Measurements from ENCODE around the gene RABGGTB. TPM values are rescaled to one million over a fixed set of nuclear protein-coding genes. Genes with fewer than 3 reads are reported as not detected.
"Not testable (repeated sequence)": the region's sequence is repeated elsewhere in the genome, so short reads cannot be mapped to it uniquely, and the experiment has no call there.

Gene RABGGTB
- total RNA-seq = 118 and 119 TPM in 2 replicates

GRCh38 chr1:75785983-75786853, at the start of gene RABGGTB:
Gene RABGGTB, plus strand, starts transcription at chr1:75786256. Its CDS starts 16 bp downstream, at chr1:75786272.
- intact Hi-C loops (cut with micrococcal nuclease) = loop anchor here (1.0 to 10.0 kb wide), 9 partner anchors 62 to 1993 kb away; partner anchors contain the start of genes ACADM, CRYZ, FPGT and LRRIQ3

- intact Hi-C loops (cut with micrococcal nuclease) = no loop called here
Observed at GRCh38 chr1:75742047-75742625, 43.9 kb upstream of the RABGGTB start.

DNA sequence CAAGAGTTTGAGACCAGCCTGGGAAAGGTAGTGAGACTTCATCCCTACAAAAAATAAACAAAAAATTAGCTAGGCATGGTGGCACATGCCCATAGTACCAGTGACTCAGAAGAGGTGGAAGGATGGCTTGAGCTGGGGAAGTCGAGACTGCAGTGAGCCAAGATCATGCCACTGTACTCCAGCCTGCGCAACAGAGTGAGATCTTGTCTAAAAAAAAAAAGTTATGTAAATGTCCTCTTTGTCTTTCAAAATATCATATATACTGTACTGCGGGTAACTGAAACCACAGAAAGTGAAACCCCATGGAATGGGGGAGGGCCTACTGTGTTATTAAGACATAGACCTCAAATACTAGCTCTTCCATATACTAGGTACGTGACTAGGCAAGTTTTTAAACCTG, 40.8 kb upstream of the RABGGTB start:
- intact Hi-C loops (cut with micrococcal nuclease) = no loop called here

GRCh38 chr1:75757210-75757609, 28.8 kb upstream of the RABGGTB start:
- intact Hi-C loops (cut with micrococcal nuclease) = not testable (repeated sequence)

GRCh38 chr1:75758543-75758942, 27.5 kb upstream of the RABGGTB start:
- intact Hi-C loops (cut with micrococcal nuclease) = not testable (repeated sequence)

DNA sequence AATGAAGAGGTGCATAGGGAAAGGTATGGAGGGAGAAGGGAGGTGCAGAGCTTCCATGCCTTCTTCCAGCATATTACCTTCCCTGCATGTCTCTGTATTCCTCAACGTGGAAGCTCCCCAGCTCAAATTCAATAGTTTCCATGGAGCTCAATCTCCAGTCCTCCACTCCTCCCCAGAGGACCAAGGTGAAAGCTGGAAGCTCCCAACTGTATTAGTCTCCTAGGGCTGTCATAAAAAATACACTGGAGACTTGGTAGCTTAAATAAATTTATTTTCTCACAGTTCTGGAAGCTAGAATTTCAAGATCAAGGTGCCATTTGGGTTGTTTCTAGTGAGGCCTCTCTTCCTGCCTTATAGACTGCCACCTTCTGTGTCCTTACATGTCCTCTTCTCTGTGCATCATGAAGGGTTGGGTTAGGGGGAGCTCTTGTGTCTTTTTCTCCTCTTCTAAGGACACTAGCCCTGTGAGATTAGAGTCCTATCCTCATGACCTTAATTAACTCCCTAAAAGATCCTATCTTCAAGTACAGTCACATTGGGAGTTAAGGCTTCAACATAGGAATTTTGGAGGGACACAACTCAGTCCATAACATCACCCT, 21.9 kb upstream of the RABGGTB start:
- intact Hi-C loops (cut with micrococcal nuclease) = loop anchor here (5.0 kb wide), 1 partner anchor 933 kb away; no protein-coding TSS in a partner anchor

- intact Hi-C loops (cut with micrococcal nuclease) = no loop called here
Observed at GRCh38 chr1:75765697-75766355, 20.2 kb upstream of the RABGGTB start.

DNA sequence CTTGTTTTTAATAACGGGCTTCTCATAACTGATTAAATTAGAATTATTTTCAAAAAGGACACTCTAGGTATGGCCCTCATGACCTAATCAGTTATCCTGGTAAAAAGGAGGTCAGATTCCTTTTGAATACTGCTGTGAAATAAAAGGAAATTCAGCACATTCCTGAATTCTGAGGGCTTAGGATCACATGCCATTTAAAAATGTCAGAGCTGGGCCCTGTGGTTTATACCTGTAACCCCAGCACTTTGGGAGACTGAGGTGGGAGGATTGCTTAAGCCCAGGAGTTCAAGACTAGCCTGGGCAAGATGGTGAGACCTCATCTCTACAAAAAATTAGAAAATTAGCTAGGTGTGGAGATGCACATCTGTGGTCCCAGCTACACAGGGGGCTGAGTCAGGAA, 18.0 kb upstream of the RABGGTB start:
- intact Hi-C loops (cut with micrococcal nuclease) = no loop called here

GRCh38 chr1:75770761-75771160, 15.3 kb upstream of the RABGGTB start:
- intact Hi-C loops (cut with micrococcal nuclease) = no loop called here

DNA sequence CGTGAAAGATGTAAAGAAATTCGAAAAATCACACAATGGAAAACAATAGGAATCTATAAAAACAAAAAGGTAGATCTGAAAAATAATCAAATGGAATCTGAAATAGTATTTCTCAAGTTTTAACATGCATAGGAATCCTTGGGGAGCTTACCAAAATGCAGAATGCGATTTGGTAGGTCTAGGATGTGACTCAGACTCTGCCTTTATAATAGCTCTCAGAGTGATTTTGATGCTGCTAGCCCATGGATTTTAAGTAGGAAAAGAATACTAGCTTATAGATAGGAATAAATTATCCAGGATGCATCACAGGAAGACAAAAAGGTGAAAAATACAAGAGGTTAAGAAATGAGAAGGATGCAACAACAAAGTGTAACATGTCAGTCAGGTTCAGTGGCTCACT, 14.1 kb upstream of the RABGGTB start:
- intact Hi-C loops (cut with micrococcal nuclease) = no loop called here

DNA sequence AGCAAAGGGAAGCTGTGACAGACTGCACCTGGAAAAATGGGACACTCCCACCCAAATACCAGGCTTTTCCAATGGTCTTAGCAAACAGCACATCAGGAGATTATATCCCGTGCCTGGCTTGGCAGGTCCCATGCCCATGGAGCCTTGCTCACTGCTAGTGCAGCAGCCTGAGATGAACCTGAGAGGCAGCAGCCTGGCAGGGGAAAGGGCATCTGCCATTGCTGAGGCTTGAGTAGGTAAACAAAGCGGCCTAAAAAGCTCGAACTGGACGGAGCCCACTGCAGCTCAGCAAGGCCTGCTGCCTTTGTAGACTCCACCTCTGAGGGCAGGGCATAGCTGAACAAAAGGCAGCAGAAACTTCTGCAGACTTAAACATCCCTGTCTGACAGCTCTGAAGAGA, 8.2 kb upstream of the RABGGTB start:
- intact Hi-C loops (cut with micrococcal nuclease) = not testable (repeated sequence)

- intact Hi-C loops (cut with micrococcal nuclease) = not testable (repeated sequence)
Observed at GRCh38 chr1:75778694-75779093, 7.4 kb upstream of the RABGGTB start.

DNA sequence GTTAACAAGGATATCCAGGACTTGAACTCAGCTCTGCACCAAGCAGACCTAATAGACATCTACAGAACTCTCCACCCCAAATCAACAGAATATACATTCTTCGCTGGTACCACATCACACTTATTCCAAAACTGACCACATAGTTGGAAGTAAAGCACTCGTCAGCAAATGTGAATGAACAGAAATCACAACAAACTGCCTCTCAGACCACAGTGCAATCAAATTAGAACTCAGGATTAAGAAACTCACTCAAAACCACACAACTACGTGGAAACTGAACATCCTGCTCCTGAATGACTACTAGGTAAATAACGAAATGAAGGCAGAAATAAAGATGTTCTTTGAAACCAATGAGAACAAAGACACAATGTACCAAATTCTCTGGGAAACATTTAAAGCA, 5.9 kb upstream of the RABGGTB start:
- intact Hi-C loops (cut with micrococcal nuclease) = loop anchor here (10.0 kb wide), 1 partner anchor 485 kb away; no protein-coding TSS in a partner anchor

DNA sequence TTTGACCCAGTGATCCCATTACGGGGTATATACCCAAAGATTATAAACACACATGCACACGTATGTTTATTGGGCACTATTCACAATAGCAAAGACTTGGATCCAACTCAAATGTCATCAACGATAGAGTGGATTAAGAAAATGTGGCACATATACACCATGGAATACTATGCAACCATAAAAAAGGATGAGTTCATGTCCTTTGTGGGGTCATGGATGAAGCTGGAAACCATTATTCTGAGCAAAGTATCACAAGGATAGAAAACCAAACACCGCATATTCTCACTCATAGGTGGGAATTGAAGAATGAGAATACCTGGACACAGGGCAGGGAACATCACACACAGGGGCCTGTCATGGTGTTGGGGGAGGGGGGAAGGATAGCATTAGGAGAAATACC, 2.1 kb upstream of the RABGGTB start:
- intact Hi-C loops (cut with micrococcal nuclease) = loop anchor here (10.0 kb wide), 1 partner anchor 481 kb away; no protein-coding TSS in a partner anchor

GRCh38 chr1:75785320-75785982, 605 bp upstream of the RABGGTB start:
- intact Hi-C loops (cut with micrococcal nuclease) = loop anchor here (10.0 kb wide), 1 partner anchor 479 kb away; no protein-coding TSS in a partner anchor

DNA sequence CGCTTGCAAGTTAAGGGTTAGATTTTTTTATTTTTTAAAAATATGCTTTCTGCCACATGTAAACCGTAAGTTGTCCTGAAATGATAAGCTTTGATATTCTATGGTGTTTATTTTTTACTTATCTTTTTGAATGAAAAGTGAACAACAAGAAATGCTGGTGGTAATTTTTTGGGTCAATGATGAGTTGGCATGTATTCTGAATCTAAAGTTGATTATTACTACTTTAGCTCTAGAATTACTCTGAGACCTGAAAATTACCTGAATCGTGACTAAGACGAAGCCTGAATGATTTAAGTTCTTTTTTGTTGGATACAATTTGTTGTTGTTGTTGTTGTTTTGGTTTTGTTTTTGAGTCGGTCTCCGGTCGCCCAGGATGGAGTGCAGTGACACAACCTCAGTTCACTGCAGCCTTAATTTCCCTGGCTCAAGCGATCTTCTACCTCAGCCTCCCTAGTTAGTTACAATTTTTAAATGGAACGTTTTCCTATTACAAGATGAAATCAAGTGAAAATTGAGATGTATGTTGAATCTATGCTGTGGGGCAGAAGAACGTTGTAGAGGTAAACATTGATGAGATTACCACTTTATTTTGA, 941 bp downstream of the RABGGTB start:
- intact Hi-C loops (cut with micrococcal nuclease) = loop anchor here (1.0 to 10.0 kb wide), 9 partner anchors 63 to 1992 kb away; partner anchors contain the start of genes ACADM, CRYZ, FPGT and LRRIQ3

DNA sequence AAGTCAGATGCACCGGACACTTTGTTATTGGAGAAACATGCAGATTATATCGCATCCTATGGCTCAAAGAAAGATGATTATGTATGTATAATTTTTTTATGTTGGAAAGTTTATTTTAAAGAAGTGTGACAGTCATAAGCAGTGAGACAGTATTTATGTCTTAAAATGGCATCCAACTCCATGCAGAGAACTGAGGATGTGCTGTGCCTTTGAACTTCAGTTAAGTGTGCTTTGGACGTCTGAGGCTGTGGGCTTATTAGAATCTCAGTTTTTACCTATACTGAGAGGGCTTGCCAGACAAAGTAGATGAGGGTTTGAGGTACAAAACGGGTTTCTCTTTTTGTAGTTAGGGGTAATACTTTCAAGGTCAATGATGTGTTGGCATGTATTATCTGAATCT, 1.5 kb downstream of the RABGGTB start:
- intact Hi-C loops (cut with micrococcal nuclease) = loop anchor here (2.0 to 10.0 kb wide), 3 partner anchors 477 to 1991 kb away; partner anchors contain the start of genes FPGT, LRRIQ3 and MIGA1

- intact Hi-C loops (cut with micrococcal nuclease) = loop anchor here (10.0 kb wide), 1 partner anchor 475 kb away; no protein-coding TSS in a partner anchor
Observed at GRCh38 chr1:75789988-75790387, 3.9 kb downstream of the RABGGTB start.

DNA sequence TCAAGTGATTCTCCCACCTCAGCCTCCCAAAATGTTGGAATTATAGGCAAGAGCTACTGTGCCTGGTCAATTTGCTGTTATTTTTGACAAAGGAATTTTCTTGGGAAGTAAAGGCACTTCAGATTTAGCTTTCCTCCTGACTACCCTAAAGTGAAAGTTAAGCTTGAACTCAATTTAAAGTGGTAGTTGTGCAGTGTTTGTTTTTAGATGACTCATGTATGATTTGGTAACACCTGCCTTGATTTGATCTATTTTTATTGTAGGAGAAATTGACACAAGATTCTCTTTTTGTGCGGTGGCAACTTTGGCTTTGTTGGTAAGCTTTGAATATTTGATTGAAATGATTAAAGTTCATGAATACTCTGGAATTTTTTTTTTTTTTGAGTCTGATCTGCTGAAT, 5.0 kb downstream of the RABGGTB start:
- intact Hi-C loops (cut with micrococcal nuclease) = no loop called here

DNA sequence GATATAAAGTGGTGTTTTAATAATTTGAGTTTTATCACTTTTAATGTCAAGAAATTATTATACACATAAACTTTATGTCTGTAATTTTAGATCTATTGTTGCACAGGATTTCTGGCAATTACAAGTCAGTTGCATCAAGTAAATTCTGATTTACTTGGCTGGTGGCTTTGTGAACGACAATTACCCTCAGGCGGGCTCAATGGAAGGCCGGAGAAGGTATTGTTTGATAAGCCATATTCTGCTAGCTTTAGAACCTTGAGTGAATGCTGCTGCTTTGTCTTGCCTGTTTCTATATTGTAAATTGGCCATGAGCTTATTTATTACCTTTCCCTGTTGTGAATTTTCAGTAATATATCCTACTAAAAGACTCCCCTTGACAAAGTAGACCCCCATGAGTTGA, 6.0 kb downstream of the RABGGTB start:
- intact Hi-C loops (cut with micrococcal nuclease) = no loop called here
